Neutrophil (primary cell): Measurements from ENCODE around the gene CLTA.

Source experiments
- H3K27ac ChIP-seq: fragments of 200-600 bp; sonication (generic); 2 replicates; pipeline ENCODE4 v1.5.1; 2016; ENCODE audit warnings: mild to moderate bottlenecking, moderate library complexity
- H3K27me3 ChIP-seq: fragments of 200-600 bp; sonication (generic); 2 replicates; pipeline ENCODE4 v1.6.0; 2016; ENCODE audit warnings: mild to moderate bottlenecking
- H3K36me3 ChIP-seq: fragments of 200-600 bp; sonication (generic); 2 replicates; pipeline ENCODE4 v1.5.1; 2017
- H3K4me1 ChIP-seq, 2 experiments: fragments of 200-600 bp in 1 of 2; sonication (generic) in 1 of 2; 1 replicate in 1 of 2; 2 replicates in 1 of 2; pipeline versions ENCODE4 v1.5.1 to v1.6.1; 2013 to 2016; ENCODE audit warnings: low read depth in 1 of 2, low read length in 1 of 2, mild to moderate bottlenecking in 1 of 2, moderate library complexity in 1 of 2; ENCODE audit not compliant: control insufficient read depth in 1 of 2, insufficient read depth in 1 of 2
- H3K4me3 ChIP-seq, 2 experiments: fragments of 200-600 bp in 1 of 2; sonication (generic) in 1 of 2; 1 replicate in 1 of 2; 2 replicates in 1 of 2; pipeline ENCODE4 v1.5.1; 2013 to 2016; ENCODE audit warnings: low read depth in 1 of 2, low read length in 1 of 2, mild to moderate bottlenecking in 1 of 2, moderate library complexity in 1 of 2
- H3K9me3 ChIP-seq: fragments of 200-600 bp; sonication (generic); 2 replicates; pipeline ENCODE4 v1.5.1; 2016
- TF ChIP-seq, protein P1 (sequence below): fragments of 200-600 bp; sonication (generic); IDR thresholded peaks from 2 replicates; pipeline ENCODE4 v1.5.1; 2016; ENCODE audit warnings: antibody characterized with exemption

Gene CLTA

DNA sequence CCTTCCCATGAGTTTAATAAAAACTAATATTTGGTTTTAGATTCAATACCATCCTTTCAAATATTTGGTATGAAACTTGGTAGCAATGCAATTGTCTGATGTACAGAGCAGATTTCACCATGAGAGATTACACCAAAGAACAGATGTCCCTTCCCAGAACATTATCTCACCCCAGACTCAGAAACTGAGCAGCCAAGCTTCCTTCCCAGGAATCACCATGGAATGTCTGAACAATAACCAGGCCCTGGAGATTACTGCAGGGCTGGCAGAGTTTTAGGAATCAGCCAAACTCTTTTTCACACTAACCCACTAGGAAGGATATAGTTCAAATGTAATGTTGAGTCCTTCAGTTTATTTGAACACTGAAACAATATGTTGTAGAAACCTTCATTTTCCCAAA is 23.9 kb downstream of the CLTA start:
- Histone ChIP-seq H3K9me3 (no peaks in the 10 kb centered on the region), H3K36me3 (peaks cover 94% of the 10 kb centered on the region), H3K27me3 (no peaks in the 10 kb centered on the region), H3K4me1 (no peaks in the 10 kb centered on the region), H3K27ac (no peak overlapping the region), H3K4me3 (no peak overlapping the region)
- TF ChIP-seq, protein P1, sequence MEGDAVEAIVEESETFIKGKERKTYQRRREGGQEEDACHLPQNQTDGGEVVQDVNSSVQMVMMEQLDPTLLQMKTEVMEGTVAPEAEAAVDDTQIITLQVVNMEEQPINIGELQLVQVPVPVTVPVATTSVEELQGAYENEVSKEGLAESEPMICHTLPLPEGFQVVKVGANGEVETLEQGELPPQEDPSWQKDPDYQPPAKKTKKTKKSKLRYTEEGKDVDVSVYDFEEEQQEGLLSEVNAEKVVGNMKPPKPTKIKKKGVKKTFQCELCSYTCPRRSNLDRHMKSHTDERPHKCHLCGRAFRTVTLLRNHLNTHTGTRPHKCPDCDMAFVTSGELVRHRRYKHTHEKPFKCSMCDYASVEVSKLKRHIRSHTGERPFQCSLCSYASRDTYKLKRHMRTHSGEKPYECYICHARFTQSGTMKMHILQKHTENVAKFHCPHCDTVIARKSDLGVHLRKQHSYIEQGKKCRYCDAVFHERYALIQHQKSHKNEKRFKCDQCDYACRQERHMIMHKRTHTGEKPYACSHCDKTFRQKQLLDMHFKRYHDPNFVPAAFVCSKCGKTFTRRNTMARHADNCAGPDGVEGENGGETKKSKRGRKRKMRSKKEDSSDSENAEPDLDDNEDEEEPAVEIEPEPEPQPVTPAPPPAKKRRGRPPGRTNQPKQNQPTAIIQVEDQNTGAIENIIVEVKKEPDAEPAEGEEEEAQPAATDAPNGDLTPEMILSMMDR: no peak

DNA sequence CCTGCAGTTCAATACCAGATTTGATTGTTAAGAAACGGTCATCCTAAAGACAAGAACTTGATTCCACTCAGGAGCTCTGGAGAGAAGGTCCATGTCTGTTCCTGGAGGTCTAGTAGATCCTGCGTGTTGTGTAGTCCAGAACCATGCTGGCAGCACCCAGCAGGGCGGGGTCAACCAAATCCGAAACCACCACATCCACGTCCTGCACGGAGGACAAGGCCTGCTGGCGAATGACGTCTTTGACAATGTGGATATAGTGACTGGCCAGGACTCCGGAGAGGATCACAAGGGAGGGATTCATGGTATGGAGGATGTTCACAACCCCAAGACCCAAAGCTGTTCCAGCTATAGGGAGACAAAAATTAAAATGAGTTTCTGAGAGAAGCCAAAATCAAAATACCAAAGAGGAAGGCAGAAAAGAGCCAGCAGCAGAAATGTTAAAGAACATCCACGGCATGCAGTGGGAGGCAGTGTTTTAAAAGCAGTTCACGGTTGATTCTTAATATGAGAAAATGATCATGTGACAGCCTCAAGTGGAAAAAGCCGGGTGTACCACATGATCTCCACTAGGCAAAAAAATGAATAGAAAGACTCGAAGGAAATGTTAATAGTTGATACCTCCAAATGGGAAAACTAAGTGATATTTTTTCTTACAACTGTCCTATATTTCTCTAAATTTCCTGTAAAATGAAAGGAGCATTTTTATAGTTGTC is 26.7 kb downstream of the CLTA start:
- Histone ChIP-seq H3K36me3 (peaks cover 90% of the 10 kb centered on the region), H3K4me1 (no peaks in the 10 kb centered on the region), H3K27me3 (no peaks in the 10 kb centered on the region), H3K4me3 (no peak overlapping the region), H3K9me3 (no peaks in the 10 kb centered on the region), H3K27ac (no peak overlapping the region)
- TF ChIP-seq, protein P1: no peak

DNA sequence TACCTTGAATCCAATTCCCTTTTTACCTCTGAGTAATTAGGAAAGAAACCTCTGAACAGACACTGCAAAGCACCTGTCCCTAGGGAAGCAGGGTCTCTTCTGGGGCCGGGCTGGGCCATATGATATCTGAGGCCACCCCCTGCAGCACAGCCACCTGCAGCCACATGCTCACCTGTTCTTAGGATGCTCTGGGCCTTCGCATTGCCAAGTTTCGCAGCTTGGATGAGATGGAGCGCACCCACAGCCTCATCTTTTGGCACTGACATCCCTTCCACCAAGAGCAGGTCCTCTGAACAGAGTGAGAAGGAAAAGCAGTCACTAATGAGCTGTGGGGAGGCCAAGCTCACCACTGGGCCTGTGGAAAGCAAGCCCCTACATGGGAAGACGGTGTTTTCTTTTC is 27.3 kb downstream of the CLTA start:
- no peaks in the 10 kb centered on the region for H3K4me1 ChIP-seq
- TF ChIP-seq, protein P1: no peak
- no peaks in the 10 kb centered on the region for H3K27me3 ChIP-seq
- no peaks in the 10 kb centered on the region for H3K9me3 ChIP-seq
- peaks cover 90% of the 10 kb centered on the region for H3K36me3 ChIP-seq
- H3K27ac ChIP-seq: no peak overlapping the region
- no peak overlapping the region for H3K4me3 ChIP-seq

DNA sequence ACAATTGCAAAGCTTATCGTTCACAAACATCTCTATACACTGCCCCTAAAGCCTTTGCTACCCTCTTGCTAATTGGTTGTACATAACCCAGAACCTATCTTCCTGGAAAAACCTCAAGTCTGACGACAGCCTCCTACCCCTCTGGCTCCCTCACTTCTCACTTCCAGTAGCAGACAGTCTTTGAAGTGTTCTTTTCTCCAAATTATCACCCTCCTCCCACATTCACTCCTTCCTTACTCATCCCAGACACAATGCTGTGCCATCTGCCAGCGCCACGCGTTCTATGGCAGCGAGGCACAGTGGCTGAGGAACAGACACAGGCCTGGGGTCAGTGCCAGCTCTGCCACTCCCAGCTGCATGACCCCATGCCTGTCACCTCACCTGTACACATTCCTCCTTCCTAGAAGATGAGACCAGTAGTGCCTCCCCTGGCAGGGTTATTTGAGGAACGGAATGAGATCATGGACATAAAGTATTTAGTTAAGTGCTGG is 27.7 kb downstream of the CLTA start:
- peaks cover 86% of the 10 kb centered on the region for H3K36me3 ChIP-seq
- no peak overlapping the region for H3K4me3 ChIP-seq
- H3K9me3 ChIP-seq: no peaks in the 10 kb centered on the region
- no peaks in the 10 kb centered on the region for H3K27me3 ChIP-seq
- no peak overlapping the region for H3K27ac ChIP-seq
- H3K4me1 ChIP-seq: no peaks in the 10 kb centered on the region
- TF ChIP-seq, protein P1: no peak

DNA sequence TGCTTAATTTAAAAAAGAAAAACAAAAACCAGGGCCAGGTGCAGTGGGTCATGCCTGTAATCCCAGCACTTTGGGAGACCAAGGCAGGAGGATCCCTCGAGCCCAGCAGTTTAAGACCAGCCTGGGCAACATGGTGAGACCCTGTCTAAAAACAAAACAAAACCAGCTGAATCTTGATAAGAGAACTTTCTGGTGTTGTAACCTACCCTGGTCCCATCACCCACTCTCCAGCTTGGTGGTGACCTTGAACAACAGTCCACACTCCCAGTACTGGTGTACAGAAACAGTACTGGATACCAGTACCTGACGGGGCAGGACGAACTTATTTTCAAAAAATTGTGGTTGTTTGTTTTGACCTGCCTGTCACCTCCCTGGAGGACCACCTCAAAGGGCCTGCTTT is 30.9 kb downstream of the CLTA start:
- Histone ChIP-seq H3K4me3 (no peak overlapping the region), H3K4me1 (no peaks in the 10 kb centered on the region), H3K27ac (no peak overlapping the region), H3K9me3 (no peaks in the 10 kb centered on the region), H3K27me3 (no peaks in the 10 kb centered on the region), H3K36me3 (peaks cover 72% of the 10 kb centered on the region)
- TF ChIP-seq, protein P1: no peak
